ENCODE results near the gene PRKCA.
A peak's percentile ranks its signal among the peaks of the same experiment; 100 is the strongest.

The PRKCA gene

GRCh38 chr17:66763056-66763455, 460.6 kb downstream of the PRKCA start:
- no peak overlapping the region for H3K4me3 ChIP-seq (ENCODE audit: low read depth, low read length)
- TF ChIP-seq CTCF (IDR thresholded peaks at IDR 0.05; ENCODE audit: control insufficient read depth, extremely low read depth, insufficient read depth), result no peak
- DNase-seq (ENCODE audit: low read depth), result no peak

GRCh38 chr17:66764506-66764905, 462.1 kb downstream of the PRKCA start:
- no peak for DNase-seq (ENCODE audit: low read depth)
- no peak for TF ChIP-seq CTCF (IDR thresholded peaks at IDR 0.05; ENCODE audit: control insufficient read depth, extremely low read depth, insufficient read depth)
- no peak overlapping the region for H3K4me3 ChIP-seq (ENCODE audit: low read depth, low read length)

- no peak overlapping the region for H3K4me3 ChIP-seq (ENCODE audit: low read depth, low read length)
- DNase-seq (ENCODE audit: low read depth), result no peak
- TF ChIP-seq CTCF (IDR thresholded peaks at IDR 0.05; ENCODE audit: control insufficient read depth, extremely low read depth, insufficient read depth), result no peak
Measured at GRCh38 chr17:66767154-66767933, 464.9 kb downstream of the PRKCA start.

- no peak overlapping the region for H3K4me3 ChIP-seq (ENCODE audit: low read depth, low read length)
- no peak for DNase-seq (ENCODE audit: low read depth)
- no peak for TF ChIP-seq CTCF (IDR thresholded peaks at IDR 0.05; ENCODE audit: control insufficient read depth, extremely low read depth, insufficient read depth)
Measured at GRCh38 chr17:66769911-66770310, 467.5 kb downstream of the PRKCA start.

GRCh38 chr17:66772148-66772812, 469.9 kb downstream of the PRKCA start:
- TF ChIP-seq CTCF (IDR thresholded peaks at IDR 0.05; ENCODE audit: control insufficient read depth, extremely low read depth, insufficient read depth), result no peak
- H3K4me3 ChIP-seq (ENCODE audit: low read depth, low read length), result no peak overlapping the region
- DNase-seq (ENCODE audit: low read depth), result peak; percentile 11

- no peak for TF ChIP-seq CTCF (IDR thresholded peaks at IDR 0.05; ENCODE audit: control insufficient read depth, extremely low read depth, insufficient read depth)
- DNase-seq (ENCODE audit: low read depth), result no peak
Measured at GRCh38 chr17:66775271-66775670, 472.9 kb downstream of the PRKCA start.

More at GRCh38 chr17:66775271-66775670, 472.9 kb downstream of the PRKCA start:
- no peak overlapping the region for H3K4me3 ChIP-seq (ENCODE audit: low read depth, low read length)
